Activated naive CD4-positive, alpha-beta T cell treated with anti-CD3 and anti-CD28 coated beads, Interleukin-2, amount 10 ng/mL, durations not matched to agents 7 days and 5 days (primary cell): ENCODE measurements around the gene PLEKHB2.
"Not testable (repeated sequence)": the region's sequence is repeated elsewhere in the genome, so short reads cannot be mapped to it uniquely, and the experiment has no call there.

Source experiments
- CTCF ChIA-PET: fragments of 350-600 bp; sonication (Branson Sonifier 250); formaldehyde crosslinking; loops from one replicate; lab custom pipeline; 2021; ENCODE audit warnings: antibody characterized with exemption; lab: Charles Lee
- DNase-seq: peaks from one replicate; pipeline ENCODE4 v3.0.0-alpha.2; 2020
- H3K27ac Mint-ChIP-seq: one replicate; pipeline ENCODE4 v1.8.0; 2021; ENCODE audit warnings: mild to moderate bottlenecking, moderate library complexity, mixed read lengths
- H3K27me3 Mint-ChIP-seq: one replicate; pipeline ENCODE4 v1.8.0; 2021; ENCODE audit warnings: mild to moderate bottlenecking, mixed read lengths
- H3K36me3 Mint-ChIP-seq: one replicate; pipeline ENCODE4 v1.8.0; 2021; ENCODE audit warnings: mixed read lengths
- H3K4me1 Mint-ChIP-seq: one replicate; pipeline ENCODE4 v1.8.0; 2021; ENCODE audit warnings: mixed read lengths
- H3K4me3 Mint-ChIP-seq: one replicate; pipeline ENCODE4 v1.8.0; 2021; ENCODE audit warnings: mild to moderate bottlenecking, moderate library complexity, mixed read lengths
- H3K9me3 Mint-ChIP-seq: one replicate; pipeline ENCODE4 v1.8.0; 2021; ENCODE audit warnings: mixed read lengths

PLEKHB2 gene

DNA sequence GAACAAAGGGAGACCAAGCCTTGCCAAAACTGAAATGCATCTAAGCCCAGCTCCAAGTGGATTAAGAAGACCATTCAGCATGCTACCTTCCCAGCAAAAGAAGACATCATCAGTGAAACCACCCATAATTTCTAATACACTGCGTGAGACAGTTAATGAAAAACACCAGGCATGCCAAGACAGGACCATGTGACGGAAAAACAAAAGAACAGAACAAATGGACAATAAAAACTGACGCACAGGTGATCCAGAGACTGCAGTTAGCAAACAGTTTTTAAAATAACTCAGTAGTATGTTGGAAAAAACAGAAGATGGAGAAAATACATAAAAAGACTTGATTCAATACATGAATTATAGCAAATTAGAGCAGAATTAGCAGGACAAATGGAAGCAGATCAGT, 27.2 kb upstream of the PLEKHB2 start:
- peaks cover 60% of the 10 kb centered on the region for H3K36me3 Mint-ChIP-seq
- H3K9me3 Mint-ChIP-seq: no peaks in the 10 kb centered on the region
- CTCF ChIA-PET: no interaction called here
- no peak for DNase-seq
- peak overlapping the region; percentile 17 for H3K27ac Mint-ChIP-seq
- no peaks in the 10 kb centered on the region for H3K27me3 Mint-ChIP-seq
- H3K4me1 Mint-ChIP-seq: peaks cover 24% of the 10 kb centered on the region
- no peak overlapping the region for H3K4me3 Mint-ChIP-seq

DNA sequence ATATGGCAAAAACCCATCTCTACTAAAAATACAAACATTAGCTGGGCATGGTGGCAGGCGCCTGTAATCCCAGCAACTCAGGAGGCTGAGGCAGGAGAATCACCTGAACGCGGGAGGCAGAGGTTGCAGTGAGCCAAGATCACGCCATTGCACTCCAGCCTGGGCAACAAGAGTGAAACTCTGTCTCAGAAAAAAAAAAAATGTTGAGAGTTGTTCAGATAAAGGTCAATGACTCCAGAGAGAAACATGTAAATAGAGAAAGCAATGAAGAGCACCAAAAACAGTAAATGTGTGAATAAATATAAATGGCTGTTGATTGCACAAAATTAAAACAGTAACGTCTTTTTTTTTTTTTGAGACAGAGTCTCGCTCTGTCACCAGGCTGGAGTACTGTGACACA, 25.2 kb upstream of the PLEKHB2 start:
- CTCF ChIA-PET, H3K9me3 Mint-ChIP-seq, H3K27me3 Mint-ChIP-seq, DNase-seq, H3K4me3 Mint-ChIP-seq: not testable (repeated sequence)
- Mint-ChIP-seq H3K27ac (peak overlapping the region; percentile 80), H3K4me1 (peaks cover 27% of the 10 kb centered on the region), H3K36me3 (peaks cover 54% of the 10 kb centered on the region)

DNA sequence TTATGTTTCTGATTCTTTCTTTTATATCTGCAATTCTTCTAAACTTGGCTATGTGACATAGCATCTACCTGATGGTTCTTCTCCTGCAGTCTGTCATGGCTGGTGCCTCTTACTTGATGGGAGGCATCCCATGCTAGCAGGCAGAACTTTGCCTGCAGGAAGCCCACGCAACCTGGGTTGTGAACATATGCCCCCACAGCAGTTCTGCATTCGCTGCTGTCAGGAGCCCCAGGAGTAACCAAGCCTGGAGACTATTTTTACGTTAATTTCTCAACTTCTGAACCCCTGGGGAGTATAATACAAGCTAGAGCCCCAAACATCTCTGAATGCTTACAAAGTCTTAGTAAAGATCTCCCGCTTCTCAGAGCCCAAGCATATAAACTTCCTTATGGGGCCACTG, 23.9 kb upstream of the PLEKHB2 start:
- DNase-seq: no peak
- no peaks in the 10 kb centered on the region for H3K9me3 Mint-ChIP-seq
- H3K4me3 Mint-ChIP-seq: no peak overlapping the region
- H3K4me1 Mint-ChIP-seq: peaks cover 34% of the 10 kb centered on the region
- CTCF ChIA-PET: no interaction called here
- H3K27me3 Mint-ChIP-seq: no peaks in the 10 kb centered on the region
- no peak overlapping the region for H3K27ac Mint-ChIP-seq
- peaks cover 56% of the 10 kb centered on the region for H3K36me3 Mint-ChIP-seq

DNA sequence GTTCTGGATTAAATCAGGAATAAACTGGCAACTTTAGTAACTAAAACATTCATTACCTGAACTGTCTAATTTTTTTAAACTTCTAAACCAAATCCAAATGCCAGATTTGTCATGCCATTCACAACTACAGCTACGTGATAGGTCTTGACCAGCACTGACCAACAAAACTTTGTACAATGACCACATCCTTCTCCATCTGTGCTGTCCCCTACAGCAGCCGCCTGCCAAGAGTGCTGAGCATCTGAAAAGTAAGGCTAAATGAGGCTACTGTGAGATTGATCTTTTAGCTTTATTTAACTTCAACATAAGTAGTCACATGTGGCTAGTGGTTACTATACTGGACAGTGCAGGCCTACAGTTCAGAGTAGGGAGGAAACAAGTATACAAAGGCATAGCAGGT, 19.5 kb upstream of the PLEKHB2 start:
- no peak for DNase-seq
- peaks cover 59% of the 10 kb centered on the region for H3K36me3 Mint-ChIP-seq
- CTCF ChIA-PET: no interaction called here
- H3K27me3 Mint-ChIP-seq: no peaks in the 10 kb centered on the region
- H3K4me3 Mint-ChIP-seq: no peak overlapping the region
- peaks cover 24% of the 10 kb centered on the region for H3K4me1 Mint-ChIP-seq
- no peak overlapping the region for H3K27ac Mint-ChIP-seq
- H3K9me3 Mint-ChIP-seq: no peaks in the 10 kb centered on the region

DNA sequence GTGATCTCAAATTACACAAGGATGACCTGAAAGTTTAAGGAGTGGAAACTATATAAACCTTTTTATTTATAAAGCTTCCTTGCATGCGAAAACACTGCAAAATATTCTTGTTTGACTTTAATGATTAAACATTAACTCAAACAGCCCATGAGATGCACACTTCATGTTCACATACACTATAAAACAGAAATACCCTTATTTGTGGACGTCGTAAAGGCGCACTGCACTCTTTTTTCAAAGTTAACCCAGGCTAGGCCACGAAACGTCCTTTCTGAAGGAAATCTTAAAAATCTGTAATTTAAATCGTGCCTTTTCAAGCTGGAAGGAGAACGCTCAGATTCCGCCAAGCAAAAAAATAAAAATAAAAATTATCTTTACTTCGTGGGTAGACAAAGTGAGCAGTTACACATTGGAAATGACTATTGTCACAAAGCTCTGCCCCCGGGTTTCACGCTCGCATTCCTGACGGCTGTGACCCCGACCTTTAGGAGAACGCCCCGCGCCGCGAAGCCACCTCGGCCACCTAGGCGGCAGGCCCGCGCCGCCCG, 12.6 kb upstream of the PLEKHB2 start:
- no peaks in the 10 kb centered on the region for H3K9me3 Mint-ChIP-seq
- peaks cover 24% of the 10 kb centered on the region for H3K4me1 Mint-ChIP-seq
- peaks cover 18% of the 10 kb centered on the region for H3K36me3 Mint-ChIP-seq
- no peak for DNase-seq
- H3K27me3 Mint-ChIP-seq: no peaks in the 10 kb centered on the region
- CTCF ChIA-PET: interaction anchor here (1.4 kb wide), 1 partner anchor 16 kb away, joined by 3 read pairs; no protein-coding TSS in a partner anchor
- peak overlapping the region; percentile 87 for H3K4me3 Mint-ChIP-seq
- H3K27ac Mint-ChIP-seq: peak overlapping the region; percentile 89

DNA sequence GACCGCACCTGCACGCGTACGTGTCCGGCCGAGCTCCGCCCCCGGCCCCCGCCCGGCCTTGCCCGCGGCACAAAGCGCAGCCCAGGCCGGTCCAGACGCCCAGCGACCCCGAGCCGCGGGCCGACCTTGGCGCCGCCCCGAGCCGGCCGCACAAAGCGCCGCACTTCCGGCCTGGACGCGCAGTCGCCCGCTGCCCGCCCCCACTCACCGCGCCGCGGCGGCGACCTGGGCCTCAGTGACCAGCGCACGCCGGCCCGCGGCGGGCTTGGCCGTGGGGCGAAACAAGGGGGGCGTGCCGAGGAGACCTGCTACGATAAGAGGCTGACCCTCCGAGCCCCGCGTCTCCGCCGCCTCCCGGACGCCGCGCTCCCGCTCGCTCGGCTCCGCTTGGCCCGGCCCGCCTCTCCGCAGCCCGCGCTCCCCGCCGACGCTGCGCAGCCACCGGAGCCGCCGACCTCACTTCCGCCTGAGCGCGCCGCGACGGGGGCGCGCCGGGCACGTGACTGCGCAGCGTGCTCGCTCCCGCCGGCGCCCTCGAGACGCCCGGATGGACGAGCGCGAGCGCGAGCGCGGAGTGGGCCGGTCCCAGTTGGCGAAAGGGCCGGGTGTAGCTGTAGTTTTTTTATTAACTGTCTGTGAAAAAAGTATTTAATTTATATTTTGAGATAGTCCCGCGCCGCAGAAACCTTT, 12.0 kb upstream of the PLEKHB2 start, which contains the start of gene FAM168B:
Gene FAM168B, minus strand, starts transcription at position 455 of the 690 bp plus-strand sequence. CDS start 10,814 bp downstream, outside the sequence.
- Mint-ChIP-seq H3K4me1 (peaks cover 24% of the 10 kb centered on the region), H3K27ac (peak within 1 kb of the TSS; percentile 93), H3K27me3 (no peaks in the 10 kb centered on the region), H3K4me3 (peak within 1 kb of the TSS; percentile 87), H3K9me3 (no peaks in the 10 kb centered on the region), H3K36me3 (peaks cover 11% of the 10 kb centered on the region)
- CTCF ChIA-PET: interaction anchor here (1.4 kb wide), 1 partner anchor 16 kb away, joined by 3 read pairs; no protein-coding TSS in a partner anchor
- DNase-seq: peak; percentile 88

DNA sequence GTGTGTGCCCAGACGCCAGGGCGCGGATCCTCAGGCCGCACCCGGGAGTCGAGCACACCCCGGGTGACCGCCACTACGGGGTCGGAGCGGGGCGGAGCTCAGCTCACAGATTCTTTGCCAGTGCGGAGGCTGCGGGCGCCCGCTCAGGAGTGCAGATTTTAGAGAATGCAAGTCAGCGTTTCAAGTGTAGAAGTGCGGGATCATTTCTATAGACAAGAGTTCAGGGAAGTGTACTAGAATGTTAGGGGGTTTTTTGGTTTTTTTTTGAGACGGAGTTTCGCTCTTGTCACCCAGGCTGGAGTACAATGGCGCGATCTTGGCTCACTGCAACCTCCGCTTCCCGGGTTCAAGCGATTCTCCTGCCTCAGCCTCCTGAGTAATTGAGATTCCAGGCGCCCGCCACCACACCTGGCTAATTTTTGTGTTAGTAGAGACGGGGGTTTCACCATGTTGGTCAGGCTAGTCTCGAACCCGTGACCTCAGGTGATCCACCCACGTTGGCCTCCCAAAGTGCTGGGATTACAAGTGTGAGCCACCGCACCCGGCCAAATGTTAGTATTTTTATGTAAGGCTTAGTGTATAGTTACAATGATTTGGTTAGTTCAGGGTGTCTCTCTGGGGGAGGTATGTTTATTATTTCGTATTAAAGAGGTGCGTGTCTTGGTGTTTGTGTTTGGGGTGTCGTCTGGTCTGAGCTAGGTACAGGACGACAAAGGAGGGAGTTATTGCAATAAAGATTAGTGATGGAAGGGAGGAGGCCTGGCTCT, 11.3 kb upstream of the PLEKHB2 start:
- H3K4me1 Mint-ChIP-seq: peaks cover 22% of the 10 kb centered on the region
- peak overlapping the region; percentile 87 for H3K4me3 Mint-ChIP-seq
- no peaks in the 10 kb centered on the region for H3K27me3 Mint-ChIP-seq
- H3K9me3 Mint-ChIP-seq: no peaks in the 10 kb centered on the region
- CTCF ChIA-PET: no interaction called here
- H3K36me3 Mint-ChIP-seq: peaks cover 7% of the 10 kb centered on the region
- H3K27ac Mint-ChIP-seq: peak overlapping the region; percentile 93
- DNase-seq: peak; percentile 22

DNA sequence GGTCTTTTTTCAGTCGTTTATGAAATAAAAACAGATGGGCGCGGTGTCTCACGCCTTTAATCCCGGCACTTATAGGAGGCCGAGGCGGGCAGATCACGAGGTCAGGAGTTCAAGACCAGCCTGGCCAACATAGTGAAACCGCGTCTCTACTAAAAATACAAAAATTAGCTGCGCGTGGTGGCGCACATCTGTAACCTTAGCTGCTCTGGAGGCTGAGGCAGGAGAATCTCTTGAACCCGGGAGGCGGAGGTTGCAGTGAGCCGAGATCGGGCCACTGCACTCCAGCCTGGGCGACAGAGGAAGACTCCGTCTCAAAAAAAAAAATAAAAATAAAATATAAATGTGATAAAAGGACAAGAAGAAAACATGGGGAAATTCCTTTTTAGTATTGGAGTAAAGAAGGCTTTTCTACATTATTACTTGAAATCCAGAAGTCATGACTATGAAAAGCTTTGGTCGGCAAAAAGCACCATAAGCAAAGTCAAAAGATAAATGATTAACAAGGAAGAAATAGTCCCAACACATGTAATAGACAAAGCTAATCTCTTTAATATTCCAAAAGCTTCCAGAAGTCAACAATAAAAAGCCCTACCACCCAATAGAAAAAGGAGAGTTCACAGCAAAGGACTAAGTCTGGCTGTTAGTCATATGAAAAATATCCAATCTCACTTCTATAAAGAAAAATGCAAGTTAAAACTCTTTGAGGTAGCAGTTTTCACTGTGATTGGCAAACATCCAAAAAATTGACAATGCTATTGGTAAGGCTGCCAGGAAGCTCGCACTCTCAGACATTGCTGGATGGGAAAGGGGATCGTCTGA, 10.5 kb upstream of the PLEKHB2 start:
- CTCF ChIA-PET: no interaction called here
- Mint-ChIP-seq H3K27ac (peak overlapping the region; percentile 93), H3K27me3 (no peaks in the 10 kb centered on the region), H3K4me1 (peaks cover 22% of the 10 kb centered on the region), H3K9me3 (no peaks in the 10 kb centered on the region), H3K4me3 (peak overlapping the region; percentile 87), H3K36me3 (peaks cover 3% of the 10 kb centered on the region)
- DNase-seq: no peak

DNA sequence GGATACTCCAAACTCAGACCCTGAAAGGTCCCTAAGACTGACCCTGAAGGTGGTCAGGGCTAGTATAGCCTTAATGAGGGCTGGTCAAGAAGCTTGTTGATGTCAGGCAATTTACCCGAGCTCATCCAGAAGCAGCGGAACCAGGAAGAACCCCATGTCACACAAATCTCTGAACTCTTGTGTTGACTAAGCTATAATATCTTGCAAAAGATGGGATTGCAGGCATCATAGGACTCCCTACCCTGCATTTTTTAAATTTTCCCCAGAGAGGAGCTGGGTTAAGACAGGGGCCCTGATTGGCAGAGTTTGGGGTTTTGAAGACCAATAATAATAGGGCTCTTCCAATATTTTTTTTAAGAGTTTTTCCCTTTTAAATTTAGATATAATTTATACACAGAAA, 2.0 kb upstream of the PLEKHB2 start:
- H3K27ac Mint-ChIP-seq: peak overlapping the region; percentile 65
- peaks cover 6% of the 10 kb centered on the region for H3K36me3 Mint-ChIP-seq
- DNase-seq: no peak
- H3K4me3 Mint-ChIP-seq: no peak overlapping the region
- CTCF ChIA-PET: no interaction called here
- H3K27me3 Mint-ChIP-seq: no peaks in the 10 kb centered on the region
- H3K4me1 Mint-ChIP-seq: peaks cover 42% of the 10 kb centered on the region
- no peaks in the 10 kb centered on the region for H3K9me3 Mint-ChIP-seq

DNA sequence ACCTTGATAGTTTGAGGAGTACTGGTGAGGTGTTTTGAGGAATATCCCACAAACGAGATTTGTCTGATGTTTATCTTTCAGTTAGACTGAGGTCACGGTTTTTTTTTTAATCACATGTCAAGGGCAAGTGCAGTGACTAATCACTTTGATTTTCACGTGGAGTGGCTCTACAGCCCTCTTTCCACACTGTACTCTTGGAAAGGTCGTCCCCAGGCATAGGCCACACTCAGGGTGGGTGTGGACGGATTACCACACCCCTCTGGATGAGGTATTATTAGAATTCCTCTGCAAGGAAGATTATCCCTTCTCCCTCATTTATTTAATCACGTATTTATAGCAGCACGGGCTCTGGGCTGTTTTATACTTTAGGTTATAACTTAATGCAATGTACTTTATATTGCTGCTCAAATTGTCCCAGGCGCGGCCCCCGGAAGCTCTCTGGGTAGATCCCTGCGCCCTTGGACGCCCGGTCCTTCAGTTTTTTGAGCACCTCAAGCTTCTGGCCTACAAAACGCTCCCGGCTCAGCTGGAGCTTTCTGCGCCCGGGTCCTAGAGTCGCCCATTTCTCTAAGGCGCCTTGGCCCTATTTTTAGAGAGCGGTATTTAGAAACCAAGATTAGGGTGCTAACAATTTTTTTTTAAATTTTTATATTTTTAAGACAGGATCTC, 515 bp upstream of the PLEKHB2 start:
- DNase-seq: peak; percentile 62
- Mint-ChIP-seq H3K27ac (peak overlapping the region; percentile 99), H3K27me3 (no peaks in the 10 kb centered on the region), H3K4me3 (peak overlapping the region; percentile 88), H3K36me3 (peaks cover 14% of the 10 kb centered on the region), H3K9me3 (no peaks in the 10 kb centered on the region), H3K4me1 (peaks cover 51% of the 10 kb centered on the region)
- CTCF ChIA-PET: no interaction called here

DNA sequence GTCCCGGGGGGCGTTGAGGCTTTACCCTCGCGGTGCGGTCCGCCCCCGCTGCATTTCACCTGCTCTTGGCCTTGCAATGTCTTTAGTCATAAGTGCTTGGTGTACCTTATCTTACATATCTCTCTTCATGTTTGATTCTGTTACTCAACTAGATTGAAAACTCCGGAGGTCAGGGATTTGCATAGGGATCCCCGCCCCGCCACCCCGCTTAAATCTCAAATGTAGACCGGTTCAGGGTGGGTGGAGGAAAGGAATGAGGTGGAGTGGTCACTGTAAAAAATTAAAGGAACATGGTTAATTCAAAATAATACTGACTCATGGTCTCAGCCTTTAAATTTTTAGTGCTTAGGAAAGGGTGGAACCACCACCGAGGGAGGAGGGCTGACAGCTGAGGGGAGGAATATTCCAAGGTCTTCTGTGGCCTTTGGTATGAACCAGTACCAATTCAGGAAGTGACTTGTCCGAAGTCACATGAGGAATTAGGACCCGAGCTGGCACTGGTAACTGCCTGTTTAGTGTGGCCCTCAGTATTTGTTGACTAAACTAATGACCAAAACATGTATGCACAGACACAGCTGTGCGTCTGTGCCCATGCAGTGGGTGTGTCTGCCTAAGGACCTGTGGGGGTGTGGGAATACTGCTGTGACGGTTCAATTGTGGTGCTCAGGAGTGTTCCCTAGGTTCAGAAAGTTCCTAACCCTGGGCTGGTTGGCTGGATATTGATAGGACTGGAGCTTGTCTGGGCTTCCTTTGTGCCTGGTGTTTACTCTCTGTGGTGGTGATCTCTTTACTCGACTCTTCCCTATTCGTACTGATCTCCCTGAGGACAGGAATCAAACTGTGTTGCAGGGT, 1.0 kb downstream of the PLEKHB2 start:
- H3K27ac Mint-ChIP-seq: peak overlapping the region; percentile 99
- peaks cover 25% of the 10 kb centered on the region for H3K36me3 Mint-ChIP-seq
- H3K27me3 Mint-ChIP-seq: no peaks in the 10 kb centered on the region
- peaks cover 63% of the 10 kb centered on the region for H3K4me1 Mint-ChIP-seq
- no peaks in the 10 kb centered on the region for H3K9me3 Mint-ChIP-seq
- no peak for DNase-seq
- H3K4me3 Mint-ChIP-seq: peak overlapping the region; percentile 88
- CTCF ChIA-PET: no interaction called here

DNA sequence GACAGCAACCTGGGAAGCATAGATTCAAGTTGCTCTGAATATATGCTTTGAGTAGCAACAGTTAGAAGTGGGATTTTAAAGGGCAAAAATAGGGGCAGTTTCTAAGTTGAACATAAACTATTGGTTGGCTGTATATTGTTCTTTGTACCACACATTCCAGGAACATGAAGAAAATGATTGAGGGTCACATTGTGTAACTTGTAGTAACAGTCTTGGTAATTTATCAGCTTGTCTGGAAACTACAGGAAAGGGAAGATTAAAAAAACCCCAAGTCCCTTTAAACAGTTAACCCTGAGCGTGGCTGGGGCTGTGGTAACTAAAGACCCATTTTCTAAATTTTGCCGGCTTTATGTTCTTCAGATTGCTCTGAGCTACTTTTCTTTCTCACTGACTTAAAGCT, 7.4 kb downstream of the PLEKHB2 start:
- Mint-ChIP-seq H3K36me3 (peaks cover 55% of the 10 kb centered on the region), H3K27ac (no peak overlapping the region), H3K27me3 (no peaks in the 10 kb centered on the region), H3K4me1 (peaks cover 65% of the 10 kb centered on the region), H3K4me3 (no peak overlapping the region), H3K9me3 (peaks cover 7% of the 10 kb centered on the region)
- CTCF ChIA-PET: interaction anchor here (0.8 kb wide), 1 partner anchor 42 kb away, joined by 4 read pairs; no protein-coding TSS in a partner anchor
- DNase-seq: no peak
